Panc1 (cell line): ENCODE results near the gene CST4. TPM values are rescaled to one million over a fixed set of nuclear protein-coding genes. Genes with fewer than 3 reads are reported as not detected.

Experiments
- ATAC-seq: fragments of 200-7000 bp; cut with Tn5 transposase; 2 replicates; pipeline ENCODE4 v1.9.1; 2020; ENCODE audit warnings: mild to moderate bottlenecking, moderate library complexity
- BruUV-seq: library from RNA; stranded (reverse); fragments of 400-500 nt; replicated peaks from 2 replicates; lab custom pipeline; 2021; lab: Mats Ljungman, UMichigan
- CTCF ChIA-PET: fragments of 300-600 bp; sonication (Branson Sonifier 250); formaldehyde crosslinking; loops from one replicate; lab custom pipeline; 2022; ENCODE audit warnings: antibody characterized with exemption; lab: Charles Lee
- POLR2A ChIA-PET: fragments of 300-600 bp; sonication (Branson Sonifier 250); formaldehyde crosslinking; loops from one replicate; lab custom pipeline; 2022; ENCODE audit warnings: antibody characterized with exemption; lab: Charles Lee
- DNase-seq: peaks from one replicate; pipeline ENCODE4 v3.0.0-alpha.2; 2010; ENCODE audit warnings: low read depth, low spot score
- H3K27ac ChIP-seq: 2 replicates; pipeline ENCODE4 v1.5.1; 2011; ENCODE audit warnings: mild to moderate bottlenecking, low read length, inconsistent platforms
- H3K27me3 ChIP-seq: fragments of 200-500 bp; sonication (Bioruptor generic); 2 replicates; pipeline ENCODE4 v1.6.0; 2014; ENCODE audit warnings: low read length, inconsistent platforms; ENCODE audit not compliant: control insufficient read depth, insufficient read depth
- H3K36me3 ChIP-seq: fragments of 200-500 bp; sonication (Bioruptor generic); 2 replicates; pipeline ENCODE4 v1.5.1; 2014; ENCODE audit warnings: inconsistent platforms, mild to moderate bottlenecking, low read length, moderate library complexity; ENCODE audit not compliant: control insufficient read depth, insufficient read depth
- H3K4me1 ChIP-seq: 2 replicates; pipeline ENCODE4 v1.5.1; 2011; ENCODE audit warnings: inconsistent platforms, mild to moderate bottlenecking, low read length, moderate library complexity; ENCODE audit not compliant: control insufficient read depth, insufficient read depth
- H3K4me3 ChIP-seq, 2 experiments: 2 replicates each; pipeline ENCODE4 v1.5.1; 2011 to 2012; ENCODE audit warnings: low read depth in 2 of 2, low read length in 2 of 2, mild to moderate bottlenecking in 2 of 2, inconsistent platforms in 1 of 2, moderate library complexity in 1 of 2
- H3K9me3 ChIP-seq: fragments of 200-500 bp; sonication (Bioruptor generic); 2 replicates; pipeline ENCODE4 v1.5.1; 2014; ENCODE audit warnings: low read depth, mild to moderate bottlenecking, inconsistent platforms, low read length, moderate library complexity; ENCODE audit not compliant: control insufficient read depth, insufficient read depth
- POLR2AphosphoS5 ChIP-seq: IDR thresholded peaks from 2 replicates; pipeline ENCODE4 v1.6.1; 2012; ENCODE audit warnings: mild to moderate bottlenecking, low read depth, low read length, moderate library complexity
- REST ChIP-seq, 2 experiments: IDR thresholded peaks; 2 replicates each; pipeline ENCODE4 v1.6.1; 2011 to 2012; ENCODE audit warnings: low read depth in 2 of 2, control low read depth in 1 of 2, low read length in 1 of 2, mild to moderate bottlenecking in 1 of 2, moderate library complexity in 1 of 2; ENCODE audit not compliant: insufficient read depth in 1 of 2
- SIN3A ChIP-seq: IDR thresholded peaks from 2 replicates; pipeline ENCODE4 v1.6.1; 2012; ENCODE audit warnings: low read depth, mild to moderate bottlenecking, low read length, moderate library complexity, borderline replicate concordance; ENCODE audit not compliant: insufficient read depth
- TCF7L2 ChIP-seq: IDR thresholded peaks from 2 replicates; pipeline ENCODE4 v1.6.1; 2011; ENCODE audit warnings: mild to moderate bottlenecking, low read depth, low read length, inconsistent platforms
- in situ Hi-C: cut with HindIII; loops from 2 replicates; pipeline ENCODE4 v1.10.0; 2016; ENCODE audit warnings: low sequenced_read_pairs, low pct_unique_long_range_greater_than_20kb
- intact Hi-C: fragments of 100-400 bp; cut with micrococcal nuclease; formaldehyde crosslinking; loops from one replicate; pipeline ENCODE4 v1.10.0; 2022; ENCODE audit not compliant: unreplicated experiment
- total RNA-seq: library from RNA; stranded (reverse); gene quantifications from one replicate; pipeline ENCODE4 v1.2.1, GENCODE V29; 2021; ENCODE audit not compliant: unreplicated experiment
- TF ChIP-seq, protein P1 (sequence below): fragments of 450-650 bp; IDR thresholded peaks from 2 replicates; pipeline ENCODE4 v1.5.1; 2017; ENCODE audit warnings: mild to moderate bottlenecking

The CST4 gene
- total RNA-seq, 1 experiment from 2014 or later, result not detected

DNA sequence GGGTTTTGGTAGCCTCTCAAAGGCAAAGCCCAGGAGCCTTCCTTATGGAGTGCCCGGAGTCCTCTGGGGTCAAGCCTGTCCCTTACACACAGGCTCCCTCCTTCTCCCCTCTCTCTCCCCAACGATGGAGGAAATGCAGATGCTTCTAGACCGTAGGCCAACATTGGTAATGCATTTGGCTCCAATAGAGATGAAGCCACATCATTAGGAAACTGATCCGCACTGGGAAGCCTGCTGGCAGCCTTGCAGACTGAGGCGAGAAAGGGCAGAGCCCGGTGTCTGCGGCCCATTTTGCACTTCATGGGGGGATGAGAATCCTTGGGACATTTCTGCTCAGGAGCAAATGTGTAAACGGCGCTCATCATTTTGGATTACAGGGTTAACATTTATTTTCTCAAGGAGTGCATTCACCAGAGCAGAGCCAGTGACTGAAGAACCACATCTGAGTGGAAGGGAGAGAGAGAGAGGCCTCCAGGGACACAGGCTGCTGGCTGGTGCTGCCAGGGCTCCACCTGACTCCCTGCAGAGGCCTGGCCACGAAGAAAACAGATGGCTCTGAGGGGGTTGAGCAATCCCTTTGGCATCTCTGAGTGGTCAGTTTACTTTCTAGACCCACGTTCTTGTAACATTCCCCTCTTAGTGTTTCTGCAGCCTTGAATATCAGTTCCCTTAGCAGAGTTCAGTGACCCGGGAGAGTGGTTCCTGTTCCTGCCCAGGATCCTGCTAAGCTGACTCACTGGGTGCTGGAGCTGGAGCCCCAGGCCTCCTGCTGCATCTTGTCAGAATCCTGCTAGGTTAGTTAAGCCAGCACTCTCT is 46.7 kb downstream of the CST4 start:
- no TSS peak for BruUV-seq
- Histone ChIP-seq H3K4me3 (no peak overlapping the region), H3K27ac (no peak overlapping the region), H3K9me3 (no peaks in the 10 kb centered on the region), H3K36me3 (no peaks in the 10 kb centered on the region), H3K27me3 (no peaks in the 10 kb centered on the region), H3K4me1 (no peaks in the 10 kb centered on the region)
- in situ Hi-C loops (no loop called here), intact Hi-C loops (no loop called here)
- DNase-seq (no peak), ATAC-seq (no peak)
- ChIA-PET POLR2A (no interaction called here), CTCF (no interaction called here)
- TF ChIP-seq SIN3A, result no peak

GRCh38 chr20:23640671-23641667 is 47.9 kb downstream of the CST4 start:
- Histone ChIP-seq H3K4me1 (peaks cover 8% of the 10 kb centered on the region), H3K9me3 (no peaks in the 10 kb centered on the region), H3K27me3 (no peaks in the 10 kb centered on the region), H3K36me3 (no peaks in the 10 kb centered on the region), H3K4me3 (no peak overlapping the region), H3K27ac (no peak overlapping the region)
- in situ Hi-C loops (no loop called here), intact Hi-C loops (no loop called here)
- no peak for TF ChIP-seq POLR2AphosphoS5
- TF ChIP-seq REST (IDR thresholded peaks at IDR 0.05; ENCODE audit: insufficient read depth in 1 of 2, low read depth in 2 of 2, low read length in 1 of 2), result no peak
- no peak for TF ChIP-seq TCF7L2
- DNase-seq (no peak), ATAC-seq (no peak)
- ChIA-PET POLR2A (no interaction called here), CTCF (no interaction called here)
- no TSS peak for BruUV-seq

- CTCF ChIA-PET, result no interaction called here
- no peak for DNase-seq
- H3K36me3 ChIP-seq, result no peaks in the 10 kb centered on the region
- TF ChIP-seq POLR2AphosphoS5 (no peak), TCF7L2 (no peak), REST (IDR thresholded peaks at IDR 0.05; ENCODE audit: insufficient read depth in 1 of 2, low read depth in 2 of 2, low read length in 1 of 2) (no peak), SIN3A (no peak)
- TF ChIP-seq, protein P1, sequence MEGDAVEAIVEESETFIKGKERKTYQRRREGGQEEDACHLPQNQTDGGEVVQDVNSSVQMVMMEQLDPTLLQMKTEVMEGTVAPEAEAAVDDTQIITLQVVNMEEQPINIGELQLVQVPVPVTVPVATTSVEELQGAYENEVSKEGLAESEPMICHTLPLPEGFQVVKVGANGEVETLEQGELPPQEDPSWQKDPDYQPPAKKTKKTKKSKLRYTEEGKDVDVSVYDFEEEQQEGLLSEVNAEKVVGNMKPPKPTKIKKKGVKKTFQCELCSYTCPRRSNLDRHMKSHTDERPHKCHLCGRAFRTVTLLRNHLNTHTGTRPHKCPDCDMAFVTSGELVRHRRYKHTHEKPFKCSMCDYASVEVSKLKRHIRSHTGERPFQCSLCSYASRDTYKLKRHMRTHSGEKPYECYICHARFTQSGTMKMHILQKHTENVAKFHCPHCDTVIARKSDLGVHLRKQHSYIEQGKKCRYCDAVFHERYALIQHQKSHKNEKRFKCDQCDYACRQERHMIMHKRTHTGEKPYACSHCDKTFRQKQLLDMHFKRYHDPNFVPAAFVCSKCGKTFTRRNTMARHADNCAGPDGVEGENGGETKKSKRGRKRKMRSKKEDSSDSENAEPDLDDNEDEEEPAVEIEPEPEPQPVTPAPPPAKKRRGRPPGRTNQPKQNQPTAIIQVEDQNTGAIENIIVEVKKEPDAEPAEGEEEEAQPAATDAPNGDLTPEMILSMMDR, result no peak
- BruUV-seq, result no TSS peak
- H3K27me3 ChIP-seq, result no peaks in the 10 kb centered on the region
- H3K4me3 ChIP-seq, result no peak overlapping the region
- POLR2A ChIA-PET, result no interaction called here
- no peaks in the 10 kb centered on the region for H3K9me3 ChIP-seq
- in situ Hi-C loops, result no loop called here
- H3K4me1 ChIP-seq, result peaks cover 8% of the 10 kb centered on the region
- ATAC-seq, result no peak
- H3K27ac ChIP-seq, result no peak overlapping the region
- intact Hi-C loops, result no loop called here
Observed at GRCh38 chr20:23640018-23640601, 48.7 kb downstream of the CST4 start.
